Loucy (cell line): Measurements from ENCODE around the gene KLHDC9.

ENCODE experiments used
- H2AFZ ChIP-seq: fragments of 200-600 bp; sonication (generic); 2 replicates; pipeline ENCODE4 v1.6.0; 2016; ENCODE audit warnings: antibody characterized with exemption, mild to moderate bottlenecking, low read length, moderate library complexity
- H3F3A ChIP-seq: fragments of 200-600 bp; 2 replicates; pipeline ENCODE4 v1.6.0; 2016; ENCODE audit warnings: antibody characterized with exemption, low read depth, mild to moderate bottlenecking
- H3K27me3 ChIP-seq: fragments of 200-600 bp; sonication (generic); 2 replicates; pipeline ENCODE4 v1.6.1; 2014; ENCODE audit warnings: low read length, mild to moderate bottlenecking; ENCODE audit not compliant: insufficient read depth, poor library complexity, severe bottlenecking
- H3K36me3 ChIP-seq: fragments of 200-600 bp; sonication (generic); 2 replicates; pipeline ENCODE4 v1.6.1; 2016; ENCODE audit warnings: low read length; ENCODE audit not compliant: insufficient read depth
- H3K4me1 ChIP-seq: fragments of 200-600 bp; sonication (generic); 2 replicates; pipeline ENCODE4 v1.5.1; 2014; ENCODE audit warnings: low read length, mild to moderate bottlenecking; ENCODE audit not compliant: insufficient read depth, poor library complexity, severe bottlenecking
- H3K4me2 ChIP-seq: fragments of 200-600 bp; sonication (generic); 2 replicates; pipeline ENCODE4 v1.6.0; 2014; ENCODE audit warnings: antibody characterized with exemption, low read length, low read depth, mild to moderate bottlenecking; ENCODE audit not compliant: poor library complexity, severe bottlenecking
- H3K4me3 ChIP-seq: fragments of 200-600 bp; sonication (generic); 2 replicates; pipeline ENCODE4 v1.5.1; 2014; ENCODE audit warnings: low read length, mild to moderate bottlenecking, mixed read lengths; ENCODE audit not compliant: poor library complexity, severe bottlenecking
- H3K79me2 ChIP-seq: fragments of 200-600 bp; sonication (generic); 2 replicates; pipeline ENCODE4 v1.6.1; 2014; ENCODE audit warnings: low read length; ENCODE audit not compliant: insufficient read depth
- H3K9ac ChIP-seq: fragments of 200-600 bp; sonication (generic); 2 replicates; pipeline ENCODE4 v1.6.0; 2014; ENCODE audit warnings: mild to moderate bottlenecking, low read depth, low read length, moderate library complexity; ENCODE audit not compliant: poor library complexity, severe bottlenecking
- H3K9me2 ChIP-seq: fragments of 200-600 bp; sonication (generic); replicated peaks from 2 replicates; pipeline ENCODE4 v1.6.1; 2016; ENCODE audit warnings: low read depth, low read length, mixed read lengths
- H3K9me3 ChIP-seq: fragments of 200-600 bp; sonication (generic); 2 replicates; pipeline ENCODE4 v1.6.1; 2014; ENCODE audit warnings: mild to moderate bottlenecking, antibody characterized with exemption, low read length, low read depth; ENCODE audit not compliant: insufficient read depth
- H4K20me1 ChIP-seq: fragments of 200-600 bp; sonication (generic); 2 replicates; pipeline ENCODE4 v1.6.0; 2014; ENCODE audit warnings: antibody characterized with exemption, low read length, mild to moderate bottlenecking; ENCODE audit not compliant: insufficient read depth, poor library complexity, severe bottlenecking
- EZH2phosphoT487 ChIP-seq: fragments of 200-600 bp; IDR thresholded peaks from 2 replicates; pipeline ENCODE4 v1.6.1; 2018; ENCODE audit warnings: antibody characterized with exemption, mild to moderate bottlenecking, moderate library complexity, borderline replicate concordance
- TF ChIP-seq, protein P1 (sequence below): fragments of 200-600 bp; sonication (generic); conservative IDR thresholded peaks from 2 replicates; pipeline ENCODE4 v1.5.1; 2014; ENCODE audit warnings: mild to moderate bottlenecking, antibody characterized with exemption, low read length

Gene KLHDC9

DNA sequence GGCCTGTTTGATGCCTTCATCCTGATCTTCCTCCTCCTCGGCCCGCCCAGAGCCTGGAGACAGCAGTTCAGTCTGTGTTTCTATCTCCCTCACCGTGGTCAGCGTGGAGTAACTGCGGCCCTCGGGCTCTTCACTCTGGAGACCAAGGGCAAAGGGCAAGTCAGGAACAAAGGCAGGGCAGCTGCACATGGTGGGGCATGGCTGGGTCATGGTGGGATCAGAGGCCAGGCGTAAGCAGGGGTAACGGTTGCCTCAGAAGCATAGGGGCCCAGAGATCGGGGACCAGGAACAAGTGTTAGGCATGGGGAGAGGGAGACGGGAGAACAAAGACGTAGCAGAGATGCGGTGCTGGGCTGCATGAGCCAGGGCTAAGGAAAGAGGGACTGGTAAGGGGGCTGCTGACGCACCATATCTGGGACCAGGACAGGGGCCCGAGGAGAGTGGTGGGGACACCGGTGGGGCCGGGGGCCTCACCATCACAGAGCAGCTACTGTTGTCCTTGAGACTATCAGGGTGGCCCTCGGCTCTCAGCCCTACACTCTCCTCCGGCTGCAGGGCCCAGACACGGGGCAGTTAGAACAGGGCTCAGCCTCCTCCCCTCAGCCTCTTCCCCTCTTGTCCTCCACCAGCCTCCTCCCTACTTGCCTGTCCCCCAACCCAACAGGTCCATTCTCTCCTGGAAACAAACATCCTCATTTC lies 25.3 kb upstream of the KLHDC9 start:
- H4K20me1 ChIP-seq, result peaks cover 3% of the 10 kb centered on the region
- peaks cover 40% of the 10 kb centered on the region for H3K4me1 ChIP-seq
- no peak overlapping the region for H3K9ac ChIP-seq
- no peaks in the 10 kb centered on the region for H3K9me3 ChIP-seq
- H3K36me3 ChIP-seq, result no peaks in the 10 kb centered on the region
- H3K4me3 ChIP-seq, result no peak overlapping the region
- H3K4me2 ChIP-seq, result no peak overlapping the region
- H3K27me3 ChIP-seq, result no peaks in the 10 kb centered on the region
- no peak overlapping the region for H2AFZ ChIP-seq
- TF ChIP-seq, protein P1, sequence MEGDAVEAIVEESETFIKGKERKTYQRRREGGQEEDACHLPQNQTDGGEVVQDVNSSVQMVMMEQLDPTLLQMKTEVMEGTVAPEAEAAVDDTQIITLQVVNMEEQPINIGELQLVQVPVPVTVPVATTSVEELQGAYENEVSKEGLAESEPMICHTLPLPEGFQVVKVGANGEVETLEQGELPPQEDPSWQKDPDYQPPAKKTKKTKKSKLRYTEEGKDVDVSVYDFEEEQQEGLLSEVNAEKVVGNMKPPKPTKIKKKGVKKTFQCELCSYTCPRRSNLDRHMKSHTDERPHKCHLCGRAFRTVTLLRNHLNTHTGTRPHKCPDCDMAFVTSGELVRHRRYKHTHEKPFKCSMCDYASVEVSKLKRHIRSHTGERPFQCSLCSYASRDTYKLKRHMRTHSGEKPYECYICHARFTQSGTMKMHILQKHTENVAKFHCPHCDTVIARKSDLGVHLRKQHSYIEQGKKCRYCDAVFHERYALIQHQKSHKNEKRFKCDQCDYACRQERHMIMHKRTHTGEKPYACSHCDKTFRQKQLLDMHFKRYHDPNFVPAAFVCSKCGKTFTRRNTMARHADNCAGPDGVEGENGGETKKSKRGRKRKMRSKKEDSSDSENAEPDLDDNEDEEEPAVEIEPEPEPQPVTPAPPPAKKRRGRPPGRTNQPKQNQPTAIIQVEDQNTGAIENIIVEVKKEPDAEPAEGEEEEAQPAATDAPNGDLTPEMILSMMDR, result no peak
- no peak for TF ChIP-seq EZH2phosphoT487
- no peaks in the 10 kb centered on the region for H3K9me2 ChIP-seq
- peaks cover 16% of the 10 kb centered on the region for H3K79me2 ChIP-seq
- 0 out of 2 replicates have a peak, but pooled peaks cover 3% of the 10 kb centered on the region for H3F3A ChIP-seq

DNA sequence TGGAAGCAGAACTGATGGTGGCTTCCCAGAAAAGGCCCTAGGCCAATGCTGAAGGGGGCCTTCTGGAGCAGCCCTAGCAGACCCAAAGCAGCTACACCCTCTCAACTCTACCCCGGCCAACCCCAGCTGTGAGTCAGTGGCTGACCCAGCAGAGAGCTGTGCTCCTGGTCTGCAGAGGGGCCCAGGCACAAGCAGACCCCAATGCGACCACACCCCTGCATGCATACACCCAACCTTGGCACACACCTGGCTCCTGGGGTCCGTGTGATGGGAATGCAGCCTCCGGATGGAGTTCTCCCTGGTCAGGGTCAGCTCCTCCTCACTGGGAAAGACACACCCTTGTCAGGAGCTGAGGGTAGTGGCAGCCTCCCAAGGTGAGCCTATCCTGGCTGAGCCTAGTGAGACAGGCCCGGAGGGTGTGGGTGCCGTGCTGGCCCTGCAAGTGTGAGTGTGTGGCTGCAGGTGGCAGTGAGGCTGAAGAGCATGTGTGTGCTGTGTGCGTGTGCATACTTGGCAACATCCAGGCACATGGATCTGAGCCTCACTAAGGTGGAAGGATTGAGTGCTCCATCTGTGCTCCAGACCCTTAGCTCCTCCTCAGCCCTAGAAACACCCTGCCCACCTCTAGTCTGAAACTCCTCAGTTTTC lies 24.6 kb upstream of the KLHDC9 start:
- Histone ChIP-seq H3K9ac (peak overlapping the region; percentile 36), H3K27me3 (no peaks in the 10 kb centered on the region), H3K9me2 (no peaks in the 10 kb centered on the region), H2AFZ (peak overlapping the region; percentile 32; the same call in 1 of the 2 replicates), H3K4me3 (no peak overlapping the region), H3K79me2 (peaks cover 9% of the 10 kb centered on the region), H3F3A (0 out of 2 replicates have a peak, but pooled peaks cover 3% of the 10 kb centered on the region), H3K9me3 (no peaks in the 10 kb centered on the region), H4K20me1 (no peaks in the 10 kb centered on the region), H3K4me1 (peaks cover 38% of the 10 kb centered on the region), H3K36me3 (no peaks in the 10 kb centered on the region), H3K4me2 (no peak overlapping the region)
- TF ChIP-seq EZH2phosphoT487, result no peak
- TF ChIP-seq, protein P1, result peak; percentile 40; the same call in 1 of the 2 replicates

DNA sequence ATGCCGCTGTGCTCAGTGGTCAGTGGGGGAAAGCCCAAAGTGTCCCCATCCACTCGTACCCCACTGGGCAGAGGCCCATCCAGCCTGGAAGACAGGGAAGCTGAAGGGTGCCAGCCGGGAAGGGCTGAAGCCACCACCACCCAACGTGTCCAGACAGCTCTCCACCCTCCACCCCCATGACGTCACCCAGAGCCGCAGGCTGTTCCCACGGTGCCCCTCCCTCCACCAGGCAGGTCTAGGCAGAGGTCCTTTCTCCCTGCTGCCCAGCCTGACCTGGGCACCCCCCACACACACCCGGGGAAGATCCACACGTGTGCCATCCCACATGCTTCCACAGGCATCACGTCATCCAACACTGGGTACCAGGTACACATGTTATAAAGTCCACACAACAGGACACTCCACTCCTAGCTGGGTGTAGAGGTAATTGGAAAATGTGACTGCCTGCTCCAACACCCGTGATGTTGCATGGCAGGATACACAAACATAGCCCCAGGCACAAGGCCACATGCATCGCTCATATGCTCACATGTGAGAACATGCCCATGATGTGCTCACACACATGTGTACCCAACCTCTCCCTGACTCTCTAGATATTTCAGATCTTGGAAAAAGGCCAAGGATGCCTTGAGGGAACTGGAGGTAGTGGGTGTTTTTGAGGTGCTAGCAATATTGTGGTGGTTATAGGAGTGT lies 23.3 kb upstream of the KLHDC9 start:
- H3K27me3 ChIP-seq, result no peaks in the 10 kb centered on the region
- H3K4me1 ChIP-seq, result peaks cover 34% of the 10 kb centered on the region
- H3K9ac ChIP-seq, result peak overlapping the region; percentile 36
- H3K79me2 ChIP-seq, result no peaks in the 10 kb centered on the region
- no peaks in the 10 kb centered on the region for H4K20me1 ChIP-seq
- no peaks in the 10 kb centered on the region for H3F3A ChIP-seq
- H3K36me3 ChIP-seq, result no peaks in the 10 kb centered on the region
- H3K4me3 ChIP-seq, result no peak overlapping the region
- no peak overlapping the region for H3K4me2 ChIP-seq
- H2AFZ ChIP-seq, result no peak overlapping the region
- no peak for TF ChIP-seq EZH2phosphoT487
- TF ChIP-seq, protein P1, result no peak
- no peaks in the 10 kb centered on the region for H3K9me3 ChIP-seq
- no peaks in the 10 kb centered on the region for H3K9me2 ChIP-seq
